ENCODE results near the gene AAGAB.
"Not testable (repeated sequence)": the region's sequence is repeated elsewhere in the genome, so short reads cannot be mapped to it uniquely, and the experiment has no call there.

The AAGAB gene, protein sequence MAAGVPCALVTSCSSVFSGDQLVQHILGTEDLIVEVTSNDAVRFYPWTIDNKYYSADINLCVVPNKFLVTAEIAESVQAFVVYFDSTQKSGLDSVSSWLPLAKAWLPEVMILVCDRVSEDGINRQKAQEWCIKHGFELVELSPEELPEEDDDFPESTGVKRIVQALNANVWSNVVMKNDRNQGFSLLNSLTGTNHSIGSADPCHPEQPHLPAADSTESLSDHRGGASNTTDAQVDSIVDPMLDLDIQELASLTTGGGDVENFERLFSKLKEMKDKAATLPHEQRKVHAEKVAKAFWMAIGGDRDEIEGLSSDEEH

DNA sequence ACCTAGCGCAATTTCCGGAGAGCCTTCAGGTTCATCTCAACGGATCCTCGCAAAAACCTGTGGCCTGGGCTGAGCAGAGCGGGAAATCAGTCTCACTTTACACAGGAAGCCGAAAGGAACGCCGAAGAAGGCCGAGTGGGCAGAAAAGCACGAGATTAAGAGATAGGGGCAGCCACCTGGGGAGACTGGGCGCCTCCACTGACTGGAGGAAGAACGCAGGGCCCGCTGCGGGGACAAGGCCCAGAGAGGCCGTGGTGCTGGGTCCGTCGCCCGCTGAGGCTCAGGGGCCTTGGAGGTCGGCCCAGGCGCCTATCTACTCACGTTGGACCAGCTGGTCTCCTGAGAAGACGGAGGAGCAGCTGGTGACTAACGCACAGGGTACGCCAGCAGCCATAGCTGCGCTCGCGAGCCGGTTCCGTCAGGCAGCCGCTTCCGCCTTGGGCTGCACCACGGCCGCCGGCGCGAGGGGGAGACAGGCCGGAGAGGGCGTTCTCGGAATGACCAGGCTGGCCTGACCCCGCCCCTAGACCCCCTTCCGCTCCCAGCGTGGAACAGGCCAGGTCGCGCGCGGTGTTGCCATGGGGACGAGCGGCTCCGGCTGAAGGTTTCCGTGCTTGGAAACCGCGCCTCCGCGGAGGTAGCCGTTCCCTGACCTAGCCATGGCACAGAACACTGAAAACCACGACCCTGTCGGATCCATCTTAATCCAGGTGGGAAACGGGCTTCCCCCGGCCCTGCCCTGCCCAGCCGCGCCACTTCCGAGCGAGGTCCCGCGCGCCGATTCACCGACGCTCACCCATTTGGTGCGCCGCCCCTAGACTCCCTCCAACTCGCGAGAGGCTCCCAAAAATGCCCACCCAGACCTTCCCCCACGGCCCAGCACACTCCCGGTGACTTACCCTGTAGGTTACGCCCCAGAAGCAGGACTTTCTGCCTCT, at the start of gene AAGAB, which contains the start of gene IQCH:
Gene AAGAB (minus strand): TSS at position 424 of the 938 bp plus-strand sequence. CDS start 30 bp downstream, at position 394.
Gene IQCH (plus strand): TSS at position 549 of the 938 bp plus-strand sequence. CDS start 111 bp downstream, at position 660.
- peak; percentile 95 to 96 for DNase-seq

DNA sequence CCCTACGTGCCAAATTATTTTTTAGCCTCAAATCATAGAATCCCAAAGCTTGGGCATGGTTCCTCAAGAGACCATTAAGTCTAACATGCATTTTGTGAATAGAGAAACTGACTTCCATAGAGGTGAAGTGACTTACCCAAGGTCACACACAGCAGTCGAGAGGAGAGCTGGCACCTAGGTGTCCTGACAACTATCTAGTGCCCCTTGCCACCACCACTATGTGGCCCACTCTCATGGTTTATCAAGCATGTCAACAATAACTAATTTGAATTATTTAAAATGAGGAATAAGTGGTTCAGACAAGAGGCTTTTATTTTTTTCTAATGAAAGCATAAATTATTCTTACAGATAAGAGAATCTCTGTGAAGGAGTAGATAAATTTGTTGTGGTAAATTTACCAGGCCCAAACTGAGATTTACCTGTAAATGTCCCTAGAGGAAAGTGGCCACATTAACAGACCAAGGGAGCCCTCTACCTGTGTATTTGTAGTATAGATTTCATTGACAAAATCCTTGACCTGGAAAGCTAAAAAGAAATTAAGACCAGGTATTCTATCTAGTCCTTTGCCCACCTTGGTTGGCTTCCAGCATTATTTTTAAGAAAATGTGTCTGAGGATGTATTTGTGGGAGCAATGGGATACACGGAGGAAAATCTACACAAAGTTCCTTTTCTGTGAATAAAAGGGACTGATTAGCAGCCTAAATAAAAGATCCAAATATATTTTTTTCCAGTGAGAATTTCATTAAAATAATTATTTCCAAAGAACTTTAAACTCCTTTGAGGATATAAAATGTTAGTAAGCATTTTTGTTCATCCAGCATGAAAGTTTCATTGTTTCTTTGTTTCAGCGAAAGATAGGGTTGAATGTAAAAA, 49.3 kb upstream of the AAGAB start:
- no peak for DNase-seq

DNA sequence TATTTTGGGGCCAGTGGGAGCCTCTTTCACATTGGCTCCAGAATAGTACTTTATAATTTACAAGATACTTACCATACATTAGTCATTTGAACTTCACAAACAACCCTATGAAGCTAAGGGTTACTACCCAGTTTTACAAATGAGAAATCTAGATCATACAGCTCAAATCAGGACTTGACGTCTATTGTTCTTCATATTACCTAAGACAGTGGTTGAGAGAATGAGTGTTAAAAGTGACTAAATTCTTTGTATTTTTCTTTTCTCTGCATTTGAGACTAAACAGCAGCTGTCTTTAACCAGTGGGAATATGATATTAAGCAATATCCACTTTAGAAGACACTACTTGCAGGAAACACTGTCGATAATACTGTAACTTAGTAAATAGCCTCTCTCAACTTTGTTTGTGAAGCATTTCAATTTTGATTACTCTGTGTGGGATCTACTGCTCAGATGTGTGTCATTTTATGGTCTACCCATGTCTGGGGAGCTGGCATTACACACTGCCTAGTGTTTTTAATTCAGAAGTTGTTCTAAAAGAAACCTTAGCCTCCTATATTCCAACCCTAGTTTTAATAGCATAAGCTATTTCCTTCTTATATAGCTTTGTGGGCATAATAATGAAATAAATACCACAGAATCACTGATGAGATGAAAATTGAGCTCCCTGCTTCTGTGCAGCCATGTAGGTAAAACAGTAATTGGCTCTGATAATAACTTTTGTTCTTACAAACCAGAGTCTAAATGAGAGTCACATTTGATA, 46.0 kb upstream of the AAGAB start:
- no peak for DNase-seq

DNA sequence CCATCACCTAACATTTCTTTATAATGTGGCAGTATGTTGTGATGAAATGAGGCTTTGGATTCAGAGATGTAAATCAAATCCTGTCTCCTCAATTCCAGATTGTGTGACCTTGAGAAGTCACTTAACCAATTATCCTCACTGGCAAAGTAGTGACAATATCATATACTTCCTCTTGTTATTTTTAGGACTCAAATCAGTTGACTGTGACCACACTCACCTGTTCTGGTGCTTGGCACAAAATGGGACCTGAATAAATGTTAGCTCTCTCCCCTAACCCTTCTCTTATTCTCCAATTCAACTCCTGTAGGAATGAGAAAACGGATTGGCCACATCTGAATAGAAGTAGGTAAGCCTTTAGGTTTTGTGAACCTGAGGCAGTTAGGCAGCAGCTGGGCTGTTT, 42.2 kb upstream of the AAGAB start:
- no peak for DNase-seq

DNA sequence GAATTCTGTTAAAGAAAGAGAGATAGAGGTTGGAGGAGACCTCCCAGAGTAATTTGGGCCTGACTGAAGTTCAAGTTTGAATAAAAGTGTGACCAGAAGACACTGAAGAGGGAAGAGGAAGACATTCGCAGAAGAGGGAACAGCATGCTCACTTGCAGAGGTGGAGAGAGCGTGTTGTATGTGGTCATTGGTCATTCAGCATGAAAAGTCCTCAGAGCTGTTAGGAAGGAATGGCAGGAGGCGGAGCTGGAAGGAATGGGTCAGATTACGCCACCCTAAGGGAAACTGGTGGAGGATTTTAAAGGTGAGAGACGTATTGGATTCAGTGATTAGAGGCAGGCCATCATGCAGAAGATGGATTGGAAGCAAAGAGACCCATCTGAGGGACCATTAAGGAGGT, 41.7 kb upstream of the AAGAB start:
- DNase-seq, result no peak

DNA sequence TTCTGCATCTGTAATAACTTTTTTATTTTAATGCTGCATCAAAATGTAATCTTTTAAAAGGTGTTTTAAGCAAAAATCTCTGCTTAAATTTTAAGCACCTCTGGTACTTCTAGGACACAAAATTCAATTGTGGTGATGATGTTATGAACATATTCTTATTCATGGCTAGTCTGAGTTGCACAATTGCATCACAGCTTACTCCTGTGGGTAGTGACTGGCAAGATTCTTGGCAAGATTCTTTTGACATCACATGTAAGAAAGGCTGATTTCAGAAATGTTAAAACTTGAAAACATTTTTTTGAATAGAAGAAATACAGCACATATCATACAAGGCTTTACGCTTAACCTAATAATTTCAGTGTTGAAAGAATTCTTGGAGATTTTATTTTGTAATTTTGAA, 35.9 kb upstream of the AAGAB start:
- DNase-seq, result no peak

DNA sequence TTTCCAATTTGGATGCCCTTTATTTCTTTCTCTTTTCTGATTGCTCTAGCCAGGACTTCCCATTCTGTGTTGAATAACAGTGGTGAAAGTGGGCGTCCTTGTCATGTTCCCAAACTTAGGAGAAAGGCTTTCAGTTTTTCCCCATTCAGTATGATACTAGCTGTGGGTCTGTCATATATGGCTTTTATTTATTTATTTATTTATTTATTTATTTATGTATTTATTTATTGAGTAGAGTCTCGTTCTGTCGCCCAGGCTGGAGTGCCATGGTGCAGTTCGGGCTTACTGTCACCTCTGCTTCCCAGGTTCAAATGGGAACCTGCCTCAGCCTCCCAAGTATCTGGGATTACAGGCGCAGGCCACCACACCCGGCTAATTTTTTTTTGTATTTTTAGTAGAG, 31.9 kb upstream of the AAGAB start:
- DNase-seq, result not testable (repeated sequence)

DNA sequence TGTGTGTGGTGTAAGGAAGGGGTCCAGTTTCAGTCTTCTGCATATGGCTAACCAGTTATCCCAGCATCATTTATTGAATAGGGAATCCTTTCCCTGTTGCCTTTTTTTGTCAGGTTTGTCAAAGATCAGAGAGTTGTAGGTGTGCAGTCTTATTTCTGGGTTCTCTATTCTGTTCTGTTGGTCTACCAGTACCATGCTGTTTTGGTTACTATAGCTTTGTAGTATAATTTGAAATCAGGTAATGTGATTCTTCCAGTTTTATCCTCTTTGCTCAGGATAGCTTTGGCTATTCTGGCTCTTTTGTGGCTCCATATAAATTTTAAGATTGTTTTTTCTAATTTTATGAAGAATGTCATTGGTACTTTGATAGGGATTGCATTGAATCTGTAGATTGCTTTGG, 31.2 kb upstream of the AAGAB start:
- DNase-seq, result not testable (repeated sequence)

DNA sequence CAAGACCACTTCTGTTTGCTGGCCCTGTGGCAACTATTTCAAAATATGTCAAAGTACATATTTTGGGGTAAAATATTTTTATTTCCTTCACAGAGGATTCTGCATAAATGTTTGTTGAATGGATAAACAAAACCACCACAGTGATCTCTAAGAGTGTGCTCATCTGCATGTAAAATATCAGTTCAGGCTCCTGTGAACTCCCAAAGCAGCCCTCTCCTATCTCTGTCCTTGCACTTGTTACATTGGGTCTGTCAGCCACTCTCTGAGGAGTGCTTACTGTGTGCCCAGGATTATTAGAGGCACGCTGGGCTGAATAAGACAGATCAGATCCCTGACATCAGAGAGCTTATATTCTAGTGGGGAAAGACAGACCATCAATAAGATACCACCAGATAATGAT, 27.3 kb upstream of the AAGAB start:
- no peak for DNase-seq

DNA sequence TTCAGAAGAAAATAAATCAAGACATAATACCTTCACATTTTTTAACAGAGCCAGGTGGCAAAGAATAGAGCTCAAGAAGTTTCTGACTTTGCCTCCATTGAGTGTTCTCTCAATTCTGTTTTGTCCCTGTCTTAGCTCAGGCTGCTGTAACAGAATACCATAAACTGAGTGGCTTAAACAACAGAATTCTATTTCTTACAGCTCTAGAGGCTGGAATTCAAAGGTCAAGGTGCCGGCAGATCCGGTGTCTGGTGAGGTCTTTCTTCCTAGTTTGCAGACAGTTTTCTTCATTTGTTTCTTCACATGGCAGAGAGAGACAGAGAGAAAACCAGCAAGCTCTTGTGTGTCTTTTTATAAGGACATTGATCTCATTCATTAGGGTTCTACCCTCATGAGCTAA, 25.8 kb upstream of the AAGAB start:
- DNase-seq, result no peak

DNA sequence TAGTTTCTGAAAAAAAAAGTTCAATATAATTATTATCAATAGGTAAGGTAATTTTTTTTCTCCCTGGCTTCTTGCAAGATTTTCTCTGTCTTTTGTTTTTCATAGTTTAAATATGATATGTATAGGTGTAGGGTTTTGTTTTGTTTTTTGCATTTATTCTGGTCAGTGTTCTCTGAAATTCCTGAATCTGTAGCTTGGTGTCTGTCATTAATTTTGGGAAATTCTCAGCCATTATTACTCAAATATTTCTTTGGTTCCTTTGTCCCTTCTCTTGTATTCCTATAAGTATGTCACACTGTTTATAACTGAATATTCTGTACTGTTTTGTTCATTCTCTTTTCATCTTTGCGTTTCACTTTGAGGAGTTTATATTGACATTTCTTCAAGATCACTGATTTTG, 22.2 kb upstream of the AAGAB start:
- DNase-seq, result no peak

DNA sequence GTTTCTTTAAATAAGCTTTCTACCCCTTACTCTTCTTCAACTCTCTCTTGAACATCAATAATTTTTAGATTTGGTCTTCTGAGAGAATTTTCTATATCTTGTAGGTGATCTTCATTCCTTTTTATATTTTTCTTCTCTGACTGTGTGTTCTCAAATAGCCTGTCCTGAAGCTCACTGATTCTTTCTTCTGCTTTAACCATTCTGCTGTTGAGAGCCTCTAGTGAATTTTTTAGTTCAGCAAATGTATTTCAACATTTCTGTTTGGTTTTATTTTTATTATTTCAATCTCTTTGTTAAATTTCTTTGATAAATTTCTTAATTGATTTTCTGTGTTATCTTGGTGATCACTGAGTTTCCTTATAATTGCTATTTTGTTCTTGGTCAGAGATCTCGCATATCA, 19.8 kb upstream of the AAGAB start:
- no peak for DNase-seq

DNA sequence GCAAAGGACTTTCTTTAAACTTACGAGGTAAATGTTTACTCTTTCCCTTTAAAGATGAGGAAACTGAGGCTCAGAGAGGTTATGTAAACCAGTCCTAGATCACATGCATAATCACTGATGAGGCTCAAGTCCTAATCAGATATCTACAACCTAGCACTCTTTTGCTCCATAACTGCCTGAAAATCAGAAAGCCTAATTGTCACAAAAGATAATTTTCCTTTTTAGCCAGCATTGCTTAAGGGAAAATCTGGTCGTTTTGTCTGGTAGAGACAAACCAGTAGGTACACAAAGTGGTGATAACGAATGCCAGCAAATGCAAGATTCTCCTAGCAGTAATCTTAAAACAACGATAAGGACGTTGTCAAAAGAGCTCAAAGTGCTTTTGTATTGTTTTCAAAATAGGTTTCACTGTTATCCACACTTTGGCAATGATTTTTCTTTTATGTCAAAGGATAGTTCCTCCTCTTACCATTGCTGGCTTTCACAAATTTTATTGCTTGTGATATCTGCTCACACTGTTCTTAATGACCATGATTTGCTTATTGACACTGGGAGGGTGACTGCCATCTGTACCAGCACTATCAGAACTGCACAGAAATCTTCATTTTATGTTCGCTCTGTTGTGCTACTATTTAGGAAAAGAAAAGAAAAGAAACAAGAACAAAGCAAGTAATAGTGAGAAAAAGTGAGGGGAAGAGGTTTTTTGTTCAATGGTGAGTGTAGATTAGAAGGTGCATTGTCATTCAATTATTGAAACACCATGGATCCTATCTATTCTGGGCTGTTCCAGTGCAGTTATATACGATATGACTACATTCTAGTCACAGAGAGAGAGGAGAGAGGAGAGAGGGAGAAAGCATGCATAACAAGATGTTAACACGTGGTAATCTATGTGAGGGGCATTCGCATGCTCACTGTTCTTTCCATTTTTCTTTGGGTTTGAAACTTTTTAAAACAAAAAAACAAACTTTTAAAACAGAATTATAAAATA, 13.8 kb upstream of the AAGAB start:
- no peak for DNase-seq

DNA sequence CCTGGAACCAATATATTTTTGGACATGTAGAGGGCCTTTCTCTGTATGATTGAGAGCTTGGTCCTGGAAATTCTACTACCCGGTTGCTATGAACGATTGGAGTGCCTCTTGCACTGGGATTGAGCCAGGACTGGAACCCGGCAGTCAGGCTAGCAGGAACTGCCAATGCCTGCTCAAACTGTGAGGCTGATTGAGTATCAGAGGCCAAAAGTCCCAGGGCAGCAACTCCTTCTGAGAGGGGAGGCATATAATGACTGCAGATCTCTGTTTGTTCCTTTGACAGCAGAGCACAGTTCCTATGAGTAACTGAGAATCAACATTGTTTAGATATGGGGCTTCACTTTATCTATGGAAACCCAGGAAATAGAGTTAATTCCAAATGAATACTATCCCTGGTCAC, 13.0 kb upstream of the AAGAB start:
- no peak for DNase-seq

DNA sequence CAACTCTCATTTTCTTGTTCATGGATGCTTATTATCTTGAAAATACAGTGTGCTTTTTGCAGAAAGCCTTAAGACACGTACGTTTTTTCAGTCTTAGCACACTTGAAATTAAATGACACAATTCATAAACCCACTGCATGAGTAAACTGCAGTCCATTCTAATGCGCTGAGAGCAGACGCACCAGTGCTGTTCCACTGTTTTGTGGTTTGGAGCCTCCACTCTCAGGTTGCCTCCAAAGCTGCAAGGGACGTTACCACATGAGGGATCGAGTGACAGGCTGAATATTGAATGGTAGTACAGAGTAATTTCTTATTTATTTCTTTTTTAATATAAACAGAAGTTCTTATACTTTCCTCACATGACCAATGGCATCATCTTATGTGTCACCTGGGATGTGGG, 12.4 kb upstream of the AAGAB start:
- no peak for DNase-seq

DNA sequence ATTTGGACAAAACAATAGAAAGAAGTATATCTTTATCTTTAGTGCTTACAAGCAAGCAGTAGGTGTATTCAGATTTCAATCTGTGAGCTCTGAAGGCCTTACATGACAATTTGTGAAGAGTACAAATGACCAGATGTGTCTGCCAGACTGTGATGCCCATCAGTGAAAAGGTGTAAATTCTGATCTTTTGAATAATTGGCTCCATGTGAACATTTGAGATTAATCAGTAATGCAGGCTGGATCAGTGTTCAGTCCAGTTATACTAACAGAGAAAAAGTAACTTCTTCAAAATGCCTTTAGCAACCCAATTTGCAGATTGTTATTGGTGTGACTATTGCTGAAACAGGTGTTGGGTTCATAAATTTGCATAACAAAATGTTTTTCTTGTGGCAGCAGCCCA, 5.3 kb upstream of the AAGAB start:
- DNase-seq, result no peak

DNA sequence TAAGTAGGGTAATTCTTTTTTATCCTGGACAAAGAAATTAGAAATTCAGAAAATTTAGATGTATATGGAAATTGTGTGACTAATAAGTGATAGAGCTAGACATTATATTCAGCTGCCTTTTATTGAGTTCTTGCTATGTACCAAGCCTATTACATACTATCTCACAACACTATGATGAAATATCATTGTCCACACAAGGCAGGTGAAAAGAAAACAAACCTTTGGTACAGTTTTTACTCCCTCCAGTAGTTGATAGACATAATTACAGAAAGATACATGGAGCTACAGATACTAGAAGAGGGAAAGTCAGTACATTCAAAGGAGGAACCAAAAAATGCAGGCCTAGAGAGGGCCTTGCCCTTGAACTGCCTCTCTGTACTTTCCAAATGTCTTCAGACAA, 4.9 kb upstream of the AAGAB start:
- no peak for DNase-seq

DNA sequence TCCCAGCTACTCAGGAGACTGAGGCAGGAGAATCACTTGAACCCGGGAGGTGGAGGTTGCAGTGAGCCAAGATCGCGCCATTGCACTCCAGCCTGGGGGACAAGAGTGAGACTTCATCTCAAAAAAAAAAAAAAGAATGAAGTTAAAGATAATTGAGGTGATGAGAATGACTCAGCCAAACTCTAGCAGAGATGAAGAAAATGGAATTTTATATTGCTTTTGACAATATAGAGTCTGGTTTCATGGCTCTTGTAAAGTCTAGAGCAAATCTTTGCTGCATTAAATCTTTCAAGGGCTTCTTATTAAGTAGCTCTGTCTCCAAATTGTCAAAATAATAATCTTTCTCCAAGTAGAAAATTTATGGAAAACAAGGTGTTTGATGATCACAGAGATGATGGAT, 4.0 kb upstream of the AAGAB start:
- DNase-seq, result not testable (repeated sequence)

DNA sequence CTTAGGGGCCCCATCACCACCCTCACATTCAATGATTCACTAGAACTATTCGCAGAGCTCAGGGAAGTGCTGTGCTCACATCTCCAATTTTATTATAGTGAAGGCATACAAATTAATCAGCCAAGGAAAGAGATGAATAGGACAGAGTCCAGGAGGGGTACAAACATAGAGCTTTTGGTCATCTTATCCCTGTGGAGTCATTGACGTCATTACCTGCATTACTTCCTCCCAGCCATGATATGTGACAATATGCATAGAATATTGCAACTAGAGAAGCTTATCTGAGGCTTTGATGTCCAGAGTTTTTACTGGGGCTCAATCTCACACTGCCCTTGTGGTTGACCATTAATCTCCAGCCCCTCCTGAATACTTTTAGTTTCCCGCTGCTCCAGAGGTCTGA, 1.6 kb upstream of the AAGAB start:
- no peak for DNase-seq

DNA sequence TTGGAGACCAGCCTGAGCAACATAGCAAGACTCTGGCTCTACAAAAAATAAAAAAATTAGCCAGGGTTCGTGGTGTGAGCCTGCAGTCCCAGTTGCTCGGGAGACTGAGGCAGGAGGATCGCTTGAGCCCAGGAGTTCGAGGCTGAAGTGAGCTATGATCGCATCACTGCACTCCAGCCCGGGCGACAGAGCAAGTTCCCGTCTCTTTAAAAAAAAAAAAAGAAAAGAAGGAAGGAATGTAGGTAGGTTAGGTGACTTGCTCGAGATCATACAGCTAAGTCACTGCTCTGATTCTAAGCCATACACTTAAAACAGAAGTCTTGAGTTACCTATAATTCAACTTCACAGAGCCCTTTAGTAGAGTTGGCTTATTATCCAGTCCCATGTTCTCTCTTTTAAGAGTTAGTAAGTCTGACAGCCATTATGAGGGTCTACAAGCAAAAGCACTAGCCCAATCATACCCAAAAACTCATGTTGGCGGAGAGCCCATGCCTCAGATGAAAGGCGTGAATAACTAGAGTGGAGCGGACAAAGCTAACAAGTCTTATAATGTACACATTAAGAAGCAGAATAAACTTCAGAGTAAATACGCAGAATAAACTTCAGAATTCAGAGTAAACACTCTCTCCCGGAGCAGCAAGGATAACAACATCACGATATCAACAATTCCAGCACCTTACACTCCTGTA, 768 bp downstream of the AAGAB start:
- DNase-seq, result no peak

Measured in stimulated activated CD4-positive, alpha-beta T cell treated with anti-CD3 and anti-CD28 coated beads, Interleukin-4, amount 100 ng/mL, for 4 hours (primary cell).